Left lung (tissue), 10 donors: ENCODE data around the gene GLCE. TPM values are rescaled to one million over a fixed set of nuclear protein-coding genes. Genes with fewer than 3 reads are reported as not detected.

Experiments
- ATAC-seq: fragments of 200-7000 bp; cut with Tn5 transposase; one replicate; pipeline ENCODE4 v1.9.1; 2020; ENCODE audit warnings: moderate library complexity
- DNase-seq, 4 donors: peaks; one replicate each; pipeline ENCODE4 v3.0.0-alpha.2; 2013 to 2020
- H3K27ac ChIP-seq, 2 donors: fragments of 200-600 bp; sonication (generic) in 1 of 2; one replicate each; pipeline versions ENCODE4 v1.5.0 to v1.8.0; 2020 to 2021
- H3K27me3 ChIP-seq, 2 donors: fragments of 200-600 bp; sonication (generic) in 1 of 2; one replicate each; pipeline versions ENCODE4 v1.5.0 to v1.8.0; 2020 to 2021
- H3K36me3 ChIP-seq, 2 donors: fragments of 200-600 bp; sonication (generic) in 1 of 2; one replicate each; pipeline versions ENCODE4 v1.5.0 to v1.8.0; 2020 to 2021
- H3K4me1 ChIP-seq, 2 donors: fragments of 200-600 bp; one replicate each; pipeline ENCODE4 v1.8.0; 2021
- H3K4me3 ChIP-seq, 2 donors: fragments of 200-600 bp; sonication (generic) in 1 of 2; one replicate each; pipeline versions ENCODE4 v1.5.0 to v1.8.0; 2020 to 2021; ENCODE audit warnings: mild to moderate bottlenecking in 1 of 2
- H3K9me3 ChIP-seq, 2 donors: fragments of 200-600 bp; sonication (generic) in 1 of 2; one replicate each; pipeline versions ENCODE4 v1.5.0 to v1.8.0; 2020 to 2021
- intact Hi-C, 2 donors: fragments of 100-400 bp; cut with DNase I; formaldehyde crosslinking; loops; one replicate each; pipeline versions ENCODE4 v1.11.2 to v1.14.2; 2022
- polyA plus RNA-seq, 6 donors: library from polyadenylated mRNA; unstranded; fragments of 120-200 nt; gene quantifications; one replicate each; pipeline ENCODE4 v1.2.1, GENCODE V29; 2013; ENCODE audit not compliant: insufficient read length in 6 of 6
- total RNA-seq, 2 donors: library from RNA; stranded (reverse); fragmentation: NEBNext Ultra II Directional; extraction: Animal tissue kit (Norgen Biotek cat#: 25700); gene quantifications; one replicate each; pipeline ENCODE4 v1.2.1, GENCODE V29; 2021
- TF ChIP-seq, protein P1 (sequence below), 2 donors: fragments of 200-600 bp; sonication (generic) in 1 of 2; IDR thresholded peaks; one replicate each; pipeline versions ENCODE4 v1.5.0 to v1.8.0; 2021; ENCODE audit warnings: antibody characterized with exemption in 2 of 2
- donor health status: DM: no; HTN: yes; CAD: no.
- donor health status: DM: no; HTN: no; CAD: no.

GLCE gene
- total and polyA plus RNA-seq, 8 donors: 18.2 to 66.6 (median 60.6) TPM

GRCh38 chr15:69170597-69170996 lies 10.2 kb downstream of the GLCE start:
- Histone ChIP-seq H3K27ac (no peak overlapping the region), H3K36me3 (no peaks in the 10 kb centered on the region), H3K4me3 (no peak overlapping the region), H3K4me1 (peaks cover 0 to 7% of the 10 kb centered on the region in 2 donors), H3K27me3 (no peaks in the 10 kb centered on the region), H3K9me3 (no peaks in the 10 kb centered on the region)
- intact Hi-C loops: no loop called here
- no peak for ATAC-seq
- TF ChIP-seq, protein P1, sequence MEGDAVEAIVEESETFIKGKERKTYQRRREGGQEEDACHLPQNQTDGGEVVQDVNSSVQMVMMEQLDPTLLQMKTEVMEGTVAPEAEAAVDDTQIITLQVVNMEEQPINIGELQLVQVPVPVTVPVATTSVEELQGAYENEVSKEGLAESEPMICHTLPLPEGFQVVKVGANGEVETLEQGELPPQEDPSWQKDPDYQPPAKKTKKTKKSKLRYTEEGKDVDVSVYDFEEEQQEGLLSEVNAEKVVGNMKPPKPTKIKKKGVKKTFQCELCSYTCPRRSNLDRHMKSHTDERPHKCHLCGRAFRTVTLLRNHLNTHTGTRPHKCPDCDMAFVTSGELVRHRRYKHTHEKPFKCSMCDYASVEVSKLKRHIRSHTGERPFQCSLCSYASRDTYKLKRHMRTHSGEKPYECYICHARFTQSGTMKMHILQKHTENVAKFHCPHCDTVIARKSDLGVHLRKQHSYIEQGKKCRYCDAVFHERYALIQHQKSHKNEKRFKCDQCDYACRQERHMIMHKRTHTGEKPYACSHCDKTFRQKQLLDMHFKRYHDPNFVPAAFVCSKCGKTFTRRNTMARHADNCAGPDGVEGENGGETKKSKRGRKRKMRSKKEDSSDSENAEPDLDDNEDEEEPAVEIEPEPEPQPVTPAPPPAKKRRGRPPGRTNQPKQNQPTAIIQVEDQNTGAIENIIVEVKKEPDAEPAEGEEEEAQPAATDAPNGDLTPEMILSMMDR (IDR thresholded peaks at IDR 0.05): no peak
- no peak for DNase-seq

- H3K27ac ChIP-seq: no peak overlapping the region
- no peaks in the 10 kb centered on the region for H3K4me1 ChIP-seq
- H3K27me3 ChIP-seq: no peaks in the 10 kb centered on the region
- H3K4me3 ChIP-seq: no peak overlapping the region
- ATAC-seq (peak; percentile 86), DNase-seq (no peak)
- intact Hi-C loops: no loop called here
- H3K36me3 ChIP-seq: no peaks in the 10 kb centered on the region
- no peaks in the 10 kb centered on the region for H3K9me3 ChIP-seq
- TF ChIP-seq, protein P1 (IDR thresholded peaks at IDR 0.05): no peak
Observed at GRCh38 chr15:69172847-69173246, 12.4 kb downstream of the GLCE start.

GRCh38 chr15:69175536-69175935 lies 15.1 kb downstream of the GLCE start:
- no peaks in the 10 kb centered on the region for H3K4me1 ChIP-seq
- no peaks in the 10 kb centered on the region for H3K27me3 ChIP-seq
- H3K9me3 ChIP-seq: no peaks in the 10 kb centered on the region
- H3K36me3 ChIP-seq: no peaks in the 10 kb centered on the region
- ATAC-seq (no peak), DNase-seq (no peak)
- TF ChIP-seq, protein P1 (IDR thresholded peaks at IDR 0.05): no peak
- H3K27ac ChIP-seq: no peak overlapping the region
- H3K4me3 ChIP-seq: no peak overlapping the region
- intact Hi-C loops: no loop called here

GRCh38 chr15:69181424-69181823 lies 21.0 kb downstream of the GLCE start:
- TF ChIP-seq, protein P1 (IDR thresholded peaks at IDR 0.05): no peak
- no peaks in the 10 kb centered on the region for H3K4me1 ChIP-seq
- H3K4me3 ChIP-seq: no peak overlapping the region
- H3K27ac ChIP-seq: no peak overlapping the region
- intact Hi-C loops: no loop called here
- H3K9me3 ChIP-seq: no peaks in the 10 kb centered on the region
- H3K36me3 ChIP-seq: no peaks in the 10 kb centered on the region
- H3K27me3 ChIP-seq: no peaks in the 10 kb centered on the region
- ATAC-seq (no peak), DNase-seq (no peak)

- DNase-seq (no peak), ATAC-seq (no peak)
- no peak overlapping the region for H3K4me3 ChIP-seq
- peaks cover 0 to 8% of the 10 kb centered on the region in 2 donors for H3K9me3 ChIP-seq
- intact Hi-C loops: no loop called here
- H3K27ac ChIP-seq: no peak overlapping the region
- H3K36me3 ChIP-seq: no peaks in the 10 kb centered on the region
- no peaks in the 10 kb centered on the region for H3K27me3 ChIP-seq
- no peaks in the 10 kb centered on the region for H3K4me1 ChIP-seq
- TF ChIP-seq, protein P1 (IDR thresholded peaks at IDR 0.05): no peak
Observed at GRCh38 chr15:69185216-69185615, 24.8 kb downstream of the GLCE start.
